Measurements from ENCODE around the gene TBX10. TPM values are rescaled to one million over a fixed set of nuclear protein-coding genes. Genes with fewer than 3 reads are reported as not detected.

Gene TBX10
- total RNA-seq, 1 experiment from 2014 or later, result not detected

DNA sequence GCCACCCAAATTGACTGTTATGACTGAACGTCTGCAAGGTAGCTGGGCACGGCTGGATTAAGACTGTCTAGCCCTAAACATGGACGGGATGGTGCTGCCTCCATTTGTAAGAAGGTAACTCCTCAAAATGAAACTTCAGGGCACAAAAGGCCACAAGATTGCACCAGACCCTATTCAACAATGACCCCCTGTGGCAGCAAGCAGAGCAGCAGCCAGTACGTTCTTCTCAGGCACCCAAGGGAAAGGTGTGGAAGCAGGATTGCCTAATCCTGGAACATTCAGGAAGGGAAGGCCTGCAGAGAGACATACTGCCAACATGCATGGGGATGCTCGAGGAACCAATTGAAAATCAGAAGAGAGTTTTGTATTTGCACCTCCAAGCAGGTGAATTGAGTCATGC is 4.5 kb upstream of the TBX10 start:
- H3K9me3 ChIP-seq (ENCODE audit: control insufficient read depth in 1 of 2, insufficient read depth in 1 of 2, low read depth in 1 of 2, low read length in 2 of 2), result no peaks in the 10 kb centered on the region; a peak in 2 of 4 replicates
- H3K4me2 ChIP-seq (ENCODE audit: low read length), result no peak overlapping the region
- no peak overlapping the region for H3K27ac ChIP-seq (ENCODE audit: low read depth, low read length)
- CTCF ChIA-PET, result no interaction called here
- no peaks in the 10 kb centered on the region for H3K9me2 ChIP-seq (ENCODE audit: insufficient read depth)
- TF ChIP-seq ELF1 (IDR thresholded peaks at IDR 0.05; ENCODE audit: borderline replicate concordance, low read depth) (no peak), SRF (IDR thresholded peaks at IDR 0.05; ENCODE audit: low read depth) (no peak), POLR2A (IDR thresholded peaks at IDR 0.05; ENCODE audit: borderline replicate concordance, extremely low read depth, insufficient read depth, insufficient read length) (no peak), SP1 (IDR thresholded peaks at IDR 0.05; ENCODE audit: low read depth) (no peak), FOSL1 (IDR thresholded peaks at IDR 0.05; ENCODE audit: low read depth) (no peak), POLR2AphosphoS5 (IDR thresholded peaks at IDR 0.05; ENCODE audit: low read depth, low read length) (no peak), EZH2phosphoT487 (IDR thresholded peaks at IDR 0.05; ENCODE audit: borderline replicate concordance) (no peak), EZH2 (IDR thresholded peaks at IDR 0.05) (no peak), EGR1 (IDR thresholded peaks at IDR 0.05; ENCODE audit: low read depth) (no peak), CBX3 (IDR thresholded peaks at IDR 0.05; ENCODE audit: low read depth) (peak; percentile 89; the same call in 1 of the 2 replicates), RAD21 (IDR thresholded peaks at IDR 0.05; ENCODE audit: low read depth) (peak; percentile 61), CEBPB (IDR thresholded peaks at IDR 0.05; ENCODE audit: low read depth) (no peak), TCF7L2 (IDR thresholded peaks at IDR 0.05; ENCODE audit: borderline replicate concordance, extremely low read depth, insufficient read depth, insufficient read length) (no peak), SIN3A (IDR thresholded peaks at IDR 0.05; ENCODE audit: low read depth) (no peak), YY1 (IDR thresholded peaks at IDR 0.05; ENCODE audit: extremely low read depth, insufficient replicate concordance, low read depth, low read length) (no peak), ZFX (IDR thresholded peaks at IDR 0.05) (no peak)
- TF ChIP-seq, protein P1, sequence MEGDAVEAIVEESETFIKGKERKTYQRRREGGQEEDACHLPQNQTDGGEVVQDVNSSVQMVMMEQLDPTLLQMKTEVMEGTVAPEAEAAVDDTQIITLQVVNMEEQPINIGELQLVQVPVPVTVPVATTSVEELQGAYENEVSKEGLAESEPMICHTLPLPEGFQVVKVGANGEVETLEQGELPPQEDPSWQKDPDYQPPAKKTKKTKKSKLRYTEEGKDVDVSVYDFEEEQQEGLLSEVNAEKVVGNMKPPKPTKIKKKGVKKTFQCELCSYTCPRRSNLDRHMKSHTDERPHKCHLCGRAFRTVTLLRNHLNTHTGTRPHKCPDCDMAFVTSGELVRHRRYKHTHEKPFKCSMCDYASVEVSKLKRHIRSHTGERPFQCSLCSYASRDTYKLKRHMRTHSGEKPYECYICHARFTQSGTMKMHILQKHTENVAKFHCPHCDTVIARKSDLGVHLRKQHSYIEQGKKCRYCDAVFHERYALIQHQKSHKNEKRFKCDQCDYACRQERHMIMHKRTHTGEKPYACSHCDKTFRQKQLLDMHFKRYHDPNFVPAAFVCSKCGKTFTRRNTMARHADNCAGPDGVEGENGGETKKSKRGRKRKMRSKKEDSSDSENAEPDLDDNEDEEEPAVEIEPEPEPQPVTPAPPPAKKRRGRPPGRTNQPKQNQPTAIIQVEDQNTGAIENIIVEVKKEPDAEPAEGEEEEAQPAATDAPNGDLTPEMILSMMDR (IDR thresholded peaks at IDR 0.05 in 2 of 3, conservative IDR thresholded peaks at IDR 0.05 in 1 of 3; ENCODE audit: borderline replicate concordance in 1 of 3, insufficient read depth in 1 of 3, low read depth in 2 of 3, low read length in 2 of 3), result peak; percentile 27 to 63 (median 61); a peak in 5 of 6 replicates
- TF ChIP-seq, protein P2, sequence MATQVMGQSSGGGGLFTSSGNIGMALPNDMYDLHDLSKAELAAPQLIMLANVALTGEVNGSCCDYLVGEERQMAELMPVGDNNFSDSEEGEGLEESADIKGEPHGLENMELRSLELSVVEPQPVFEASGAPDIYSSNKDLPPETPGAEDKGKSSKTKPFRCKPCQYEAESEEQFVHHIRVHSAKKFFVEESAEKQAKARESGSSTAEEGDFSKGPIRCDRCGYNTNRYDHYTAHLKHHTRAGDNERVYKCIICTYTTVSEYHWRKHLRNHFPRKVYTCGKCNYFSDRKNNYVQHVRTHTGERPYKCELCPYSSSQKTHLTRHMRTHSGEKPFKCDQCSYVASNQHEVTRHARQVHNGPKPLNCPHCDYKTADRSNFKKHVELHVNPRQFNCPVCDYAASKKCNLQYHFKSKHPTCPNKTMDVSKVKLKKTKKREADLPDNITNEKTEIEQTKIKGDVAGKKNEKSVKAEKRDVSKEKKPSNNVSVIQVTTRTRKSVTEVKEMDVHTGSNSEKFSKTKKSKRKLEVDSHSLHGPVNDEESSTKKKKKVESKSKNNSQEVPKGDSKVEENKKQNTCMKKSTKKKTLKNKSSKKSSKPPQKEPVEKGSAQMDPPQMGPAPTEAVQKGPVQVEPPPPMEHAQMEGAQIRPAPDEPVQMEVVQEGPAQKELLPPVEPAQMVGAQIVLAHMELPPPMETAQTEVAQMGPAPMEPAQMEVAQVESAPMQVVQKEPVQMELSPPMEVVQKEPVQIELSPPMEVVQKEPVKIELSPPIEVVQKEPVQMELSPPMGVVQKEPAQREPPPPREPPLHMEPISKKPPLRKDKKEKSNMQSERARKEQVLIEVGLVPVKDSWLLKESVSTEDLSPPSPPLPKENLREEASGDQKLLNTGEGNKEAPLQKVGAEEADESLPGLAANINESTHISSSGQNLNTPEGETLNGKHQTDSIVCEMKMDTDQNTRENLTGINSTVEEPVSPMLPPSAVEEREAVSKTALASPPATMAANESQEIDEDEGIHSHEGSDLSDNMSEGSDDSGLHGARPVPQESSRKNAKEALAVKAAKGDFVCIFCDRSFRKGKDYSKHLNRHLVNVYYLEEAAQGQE (IDR thresholded peaks at IDR 0.05; ENCODE audit: low read depth), result no peak
- TF ChIP-seq, protein P3, sequence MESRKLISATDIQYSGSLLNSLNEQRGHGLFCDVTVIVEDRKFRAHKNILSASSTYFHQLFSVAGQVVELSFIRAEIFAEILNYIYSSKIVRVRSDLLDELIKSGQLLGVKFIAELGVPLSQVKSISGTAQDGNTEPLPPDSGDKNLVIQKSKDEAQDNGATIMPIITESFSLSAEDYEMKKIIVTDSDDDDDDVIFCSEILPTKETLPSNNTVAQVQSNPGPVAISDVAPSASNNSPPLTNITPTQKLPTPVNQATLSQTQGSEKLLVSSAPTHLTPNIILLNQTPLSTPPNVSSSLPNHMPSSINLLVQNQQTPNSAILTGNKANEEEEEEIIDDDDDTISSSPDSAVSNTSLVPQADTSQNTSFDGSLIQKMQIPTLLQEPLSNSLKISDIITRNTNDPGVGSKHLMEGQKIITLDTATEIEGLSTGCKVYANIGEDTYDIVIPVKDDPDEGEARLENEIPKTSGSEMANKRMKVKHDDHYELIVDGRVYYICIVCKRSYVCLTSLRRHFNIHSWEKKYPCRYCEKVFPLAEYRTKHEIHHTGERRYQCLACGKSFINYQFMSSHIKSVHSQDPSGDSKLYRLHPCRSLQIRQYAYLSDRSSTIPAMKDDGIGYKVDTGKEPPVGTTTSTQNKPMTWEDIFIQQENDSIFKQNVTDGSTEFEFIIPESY (IDR thresholded peaks at IDR 0.05; ENCODE audit: extremely low read depth, insufficient replicate concordance, low read length), result no peak
- TF ChIP-seq, protein P4, sequence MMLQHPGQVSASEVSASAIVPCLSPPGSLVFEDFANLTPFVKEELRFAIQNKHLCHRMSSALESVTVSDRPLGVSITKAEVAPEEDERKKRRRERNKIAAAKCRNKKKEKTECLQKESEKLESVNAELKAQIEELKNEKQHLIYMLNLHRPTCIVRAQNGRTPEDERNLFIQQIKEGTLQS (IDR thresholded peaks at IDR 0.05), result no peak
- H3K36me3 ChIP-seq (ENCODE audit: control insufficient read depth in 1 of 2, insufficient read depth in 2 of 2, low read length in 2 of 2), result no peaks in the 10 kb centered on the region
- H2AFZ ChIP-seq (ENCODE audit: low read depth, low read length, poor library complexity, severe bottlenecking), result no peak overlapping the region
- H3K27me3 ChIP-seq (ENCODE audit: insufficient read depth, low read length), result no peaks in the 10 kb centered on the region
- no peaks in the 10 kb centered on the region for H4K20me1 ChIP-seq (ENCODE audit: insufficient read depth)
- DNase-seq (ENCODE audit: low read depth, low spot score), result peak; percentile 16
- POLR2A ChIA-PET, result no interaction called here
- peaks cover 0 to 4% of the 10 kb centered on the region in 2 experiments; a peak in 1 of 4 replicates for H3K4me1 ChIP-seq (ENCODE audit: control insufficient read depth in 1 of 2, insufficient read depth in 2 of 2, low read length in 2 of 2)
- H3K79me2 ChIP-seq (ENCODE audit: insufficient read depth, low read length), result no peaks in the 10 kb centered on the region
- intact Hi-C loops (cut with micrococcal nuclease), result loop anchor here (10.0 kb wide), 1 partner anchor 161 kb away; no protein-coding TSS in a partner anchor
- no peak overlapping the region for H3K9ac ChIP-seq (ENCODE audit: low read length)
- BruUV-seq (replicated peaks), result no TSS peak
- ATAC-seq, result no peak
- RAD21 ChIA-PET (ENCODE audit: low non-redundant PET in 1 of 2, low total read pairs in 2 of 2, uncharacterized antibody in 2 of 2, unreplicated experiment in 2 of 2), result no interaction called here
- no peak overlapping the region for H3K4me3 ChIP-seq (replicated peaks in 1 of 2; ENCODE audit: low read depth in 1 of 2, low read length in 2 of 2)

Measured in HCT116 (cell line).